T follicular helper cell (primary cell): ENCODE results near the gene CRTC2.

ENCODE experiments used
- DNase-seq: peaks from one replicate; pipeline ENCODE4 v3.0.0-alpha.2; 2020; ENCODE audit warnings: low read depth

Gene CRTC2

DNA sequence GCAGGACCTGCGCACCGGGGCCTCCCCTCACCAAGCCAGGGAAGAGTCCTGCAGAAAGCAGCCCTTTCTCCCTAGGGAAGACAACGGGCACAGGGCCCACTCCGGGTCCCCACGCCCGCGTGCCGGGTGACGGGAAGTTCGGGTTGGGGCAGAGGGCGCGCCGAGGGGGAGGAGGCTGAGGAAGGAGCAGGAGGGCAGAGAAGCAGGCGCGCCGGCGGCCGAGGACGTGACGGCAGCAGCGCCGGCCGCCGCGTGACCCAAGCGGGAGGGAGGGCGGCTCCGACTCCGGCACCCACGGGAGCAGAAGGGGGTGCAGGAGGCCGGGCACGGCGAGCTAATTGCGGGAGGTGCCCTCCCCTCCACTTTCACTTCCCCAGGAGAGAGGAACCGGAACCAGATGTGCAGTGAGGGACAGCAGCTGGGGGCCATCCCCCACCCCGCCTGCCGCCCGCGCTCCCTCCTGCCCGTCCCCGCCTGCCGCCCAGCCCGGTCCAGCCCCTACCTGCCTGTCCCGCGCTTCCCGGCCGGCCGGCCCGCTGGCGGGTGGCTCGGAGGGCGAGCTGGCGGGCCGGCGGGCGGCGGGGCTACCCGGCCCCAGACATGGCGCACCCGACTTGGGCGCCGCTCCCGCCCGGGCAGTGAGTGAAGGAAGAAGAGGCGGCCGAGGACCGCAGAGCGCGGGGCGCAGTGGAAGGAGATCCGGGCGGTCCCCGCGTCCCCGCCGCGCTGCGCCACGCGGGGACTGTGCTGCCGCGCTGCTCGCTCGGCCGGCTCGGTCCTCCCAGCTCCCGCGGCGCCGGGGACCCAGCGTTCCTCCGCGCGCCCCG lies 12.4 kb downstream of the CRTC2 start:
- peak; percentile 63 for DNase-seq

DNA sequence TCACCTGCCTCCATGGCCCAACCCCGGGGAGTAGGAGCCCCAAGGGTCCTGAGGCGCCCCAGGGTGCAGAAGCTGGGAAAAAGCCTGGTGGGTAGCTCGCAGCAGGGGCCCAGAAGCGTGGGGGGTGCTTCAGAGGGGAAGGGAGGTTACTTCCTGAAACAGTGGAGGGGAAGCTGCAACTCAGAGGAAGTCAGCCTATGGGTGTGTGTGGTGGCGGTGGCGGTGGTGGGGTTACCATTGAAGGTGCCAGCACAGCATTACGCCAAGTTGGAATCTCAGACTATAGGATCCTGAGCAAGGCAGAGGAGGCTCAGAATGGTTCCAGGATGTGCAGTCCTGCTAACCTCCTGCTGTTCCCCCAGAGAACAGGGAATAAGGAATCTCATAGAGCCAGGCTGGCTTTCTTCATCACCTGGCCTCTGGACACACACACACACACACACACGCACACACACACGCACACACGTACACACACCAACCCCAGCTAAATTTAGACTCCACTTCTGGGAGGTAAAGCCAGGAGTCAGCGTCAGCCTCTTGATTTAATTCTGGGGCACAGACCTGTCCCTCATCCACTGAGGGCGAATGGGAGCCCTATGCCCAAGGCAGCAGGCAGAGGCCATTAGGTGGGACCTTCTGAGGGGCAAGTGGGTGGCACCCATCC lies 13.1 kb downstream of the CRTC2 start:
- peak; percentile 70 for DNase-seq

DNA sequence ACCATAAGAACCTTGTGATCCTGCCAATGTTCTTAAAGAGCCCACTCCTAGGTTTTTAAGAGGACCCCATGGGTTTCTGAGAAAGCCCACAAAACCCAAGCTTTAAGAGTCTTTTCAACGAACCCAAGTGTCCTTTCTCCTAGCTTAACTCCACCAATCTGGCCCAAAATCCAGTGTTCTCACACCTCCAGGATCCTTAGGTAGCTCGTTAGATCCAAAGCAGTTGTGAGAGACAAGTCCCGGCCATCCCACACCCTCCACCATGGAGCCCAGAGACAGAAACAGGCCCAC lies 13.6 kb downstream of the CRTC2 start:
- DNase-seq: no peak

DNA sequence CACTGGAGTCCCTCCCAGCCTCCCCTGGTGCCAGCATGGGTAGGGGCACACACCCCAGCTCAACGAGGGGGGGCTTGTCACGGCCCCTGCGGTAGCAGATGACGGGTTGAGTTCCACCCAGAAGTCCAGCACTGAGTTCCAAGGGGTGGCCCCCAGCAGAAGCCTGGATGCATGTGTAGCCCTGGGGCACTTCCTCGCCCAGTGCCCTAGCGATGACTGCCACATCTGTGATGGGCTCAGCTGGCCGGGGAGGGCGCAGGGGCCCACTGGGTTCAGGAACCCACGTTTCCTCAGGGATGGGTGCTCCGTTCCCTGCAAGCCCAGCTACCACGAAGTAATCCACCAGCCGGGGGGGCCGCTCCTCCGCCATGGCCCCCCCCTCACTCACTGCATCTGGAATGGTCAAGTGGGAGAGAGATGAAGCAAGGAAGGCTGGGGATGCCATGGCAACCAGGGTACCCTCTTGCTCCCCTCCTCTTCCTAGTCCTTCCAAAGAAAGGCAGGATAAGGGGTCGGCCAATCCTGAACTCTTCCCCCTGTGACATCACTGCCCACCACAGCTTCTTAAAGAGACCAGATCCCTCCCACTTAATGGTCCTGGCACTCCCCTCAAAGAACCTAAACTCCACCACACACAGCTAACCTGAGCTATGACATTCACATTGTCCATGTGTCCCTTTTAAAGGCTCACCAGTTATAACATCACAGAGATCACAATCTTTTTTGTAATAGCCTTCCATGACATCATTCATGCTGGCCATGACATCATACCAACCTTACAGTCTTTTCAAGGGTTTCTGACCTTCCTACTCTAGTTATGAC lies 14.2 kb downstream of the CRTC2 start:
- DNase-seq: no peak

DNA sequence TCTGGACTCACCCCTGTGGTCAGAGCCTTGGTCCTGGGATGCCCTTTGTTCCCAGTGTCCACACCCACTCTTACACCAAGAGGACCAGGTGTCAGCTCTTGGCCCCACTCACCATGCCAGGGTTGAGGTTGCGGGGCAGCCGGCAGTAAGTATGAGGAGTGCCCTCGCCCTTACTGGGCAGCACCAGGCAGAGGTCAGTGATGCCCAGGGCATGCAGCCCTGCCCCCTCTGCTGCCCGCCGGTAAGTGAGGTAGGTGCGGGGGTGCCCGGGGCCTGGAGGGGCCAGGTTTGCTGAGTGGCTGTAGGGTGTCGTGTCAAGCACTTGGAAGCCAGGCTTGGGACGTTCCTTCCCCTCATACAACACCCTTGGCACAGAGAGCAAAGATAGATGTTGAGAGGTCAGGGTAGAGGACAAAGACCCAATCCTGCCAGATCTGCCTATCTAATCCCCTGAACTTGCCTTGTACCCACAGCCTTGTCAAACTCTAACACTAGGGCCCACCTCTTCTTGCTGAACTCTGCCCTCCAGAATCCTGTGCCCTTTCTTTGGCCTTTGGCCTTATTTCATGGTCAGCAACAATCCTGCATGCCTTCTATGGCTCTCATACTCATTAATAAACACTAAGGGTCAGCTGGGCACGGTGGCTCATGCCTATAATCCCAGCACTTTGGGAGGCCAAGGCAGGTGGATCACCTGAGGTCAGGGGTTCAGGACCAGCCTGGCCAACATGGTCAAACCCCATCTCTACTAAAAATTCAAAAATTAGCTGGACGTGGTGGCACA lies 15.5 kb downstream of the CRTC2 start:
- no peak for DNase-seq

DNA sequence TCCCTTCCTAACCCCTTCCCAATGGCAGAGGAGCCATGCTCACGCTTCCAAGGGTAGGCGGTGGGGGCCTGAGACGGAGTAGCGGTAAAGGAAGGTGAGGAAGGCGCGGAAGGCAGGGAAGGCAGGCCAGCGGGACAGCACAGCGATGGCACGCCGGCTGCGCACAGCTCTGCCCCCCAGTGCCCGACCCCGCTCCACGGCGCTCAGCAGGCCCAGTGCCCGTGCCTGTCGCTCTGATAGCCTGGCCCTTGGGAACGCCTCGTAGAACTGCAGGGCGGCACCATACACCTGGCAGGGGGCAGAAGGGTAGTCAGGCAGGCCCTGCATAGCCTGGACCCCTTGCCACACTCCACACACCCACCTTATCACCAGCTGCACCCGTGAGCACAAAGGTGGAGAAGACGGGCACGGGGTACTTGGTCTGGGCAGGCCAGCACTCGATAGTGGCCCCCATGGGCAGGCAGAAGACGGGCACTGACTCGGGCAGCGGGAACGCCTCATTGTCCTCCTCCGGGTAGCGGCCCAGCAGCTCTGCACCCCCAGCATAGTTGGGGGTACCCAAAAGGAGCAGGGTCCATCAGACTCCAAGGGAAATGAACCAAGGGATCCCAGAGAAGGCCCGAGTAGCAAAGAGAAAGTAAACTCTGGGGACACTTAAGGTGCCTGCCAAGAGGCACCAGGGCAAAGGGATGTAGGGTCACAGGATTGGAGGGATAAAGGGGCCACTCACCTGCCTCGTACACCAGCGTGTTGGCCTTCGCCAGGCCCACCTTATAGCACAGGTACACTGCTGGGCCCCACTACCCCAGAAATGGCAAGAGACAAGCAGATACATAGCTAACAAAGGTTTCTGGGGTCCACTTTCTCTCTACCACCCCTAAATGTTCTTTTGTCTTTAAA lies 16.3 kb downstream of the CRTC2 start:
- DNase-seq: no peak

DNA sequence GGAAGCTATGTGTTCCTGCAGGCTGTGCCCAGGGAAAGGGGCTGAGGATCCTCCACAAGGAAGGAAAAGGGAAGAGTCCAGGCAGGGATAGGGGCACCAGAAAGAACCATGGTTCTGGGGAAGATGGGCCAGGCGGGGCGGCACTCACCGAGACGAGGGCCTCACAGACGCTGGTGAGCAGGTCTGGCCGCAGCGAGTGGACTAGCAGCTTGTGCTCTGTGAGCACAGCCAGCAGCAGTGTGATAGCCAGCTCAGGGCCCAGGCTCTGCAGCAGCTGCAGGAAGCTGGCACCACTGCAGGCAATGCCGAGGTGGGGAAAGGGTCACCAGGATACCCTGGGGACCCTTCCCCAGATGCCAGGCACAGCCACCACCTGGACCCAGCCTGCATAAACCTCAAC lies 17.7 kb downstream of the CRTC2 start:
- no peak for DNase-seq

DNA sequence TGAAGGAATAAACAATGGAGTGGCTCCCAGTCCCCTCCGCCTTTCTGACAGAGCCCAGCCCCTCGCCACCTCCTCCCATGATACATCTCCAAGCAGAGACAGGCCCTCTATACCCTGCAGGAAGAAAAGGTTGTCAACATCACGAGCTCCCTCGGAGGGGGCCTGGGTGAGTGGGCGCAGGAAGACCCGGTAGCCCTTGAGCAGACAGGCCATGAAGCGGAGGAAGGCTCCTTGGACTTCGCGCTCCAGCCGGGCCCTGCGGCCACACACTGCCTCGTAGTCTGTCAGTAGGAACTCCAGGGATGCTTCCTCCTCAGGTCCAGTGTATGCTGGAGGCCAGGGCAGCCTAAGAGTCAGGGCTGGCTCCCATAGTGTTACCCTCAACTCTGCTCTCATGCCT lies 18.9 kb downstream of the CRTC2 start:
- no peak for DNase-seq

DNA sequence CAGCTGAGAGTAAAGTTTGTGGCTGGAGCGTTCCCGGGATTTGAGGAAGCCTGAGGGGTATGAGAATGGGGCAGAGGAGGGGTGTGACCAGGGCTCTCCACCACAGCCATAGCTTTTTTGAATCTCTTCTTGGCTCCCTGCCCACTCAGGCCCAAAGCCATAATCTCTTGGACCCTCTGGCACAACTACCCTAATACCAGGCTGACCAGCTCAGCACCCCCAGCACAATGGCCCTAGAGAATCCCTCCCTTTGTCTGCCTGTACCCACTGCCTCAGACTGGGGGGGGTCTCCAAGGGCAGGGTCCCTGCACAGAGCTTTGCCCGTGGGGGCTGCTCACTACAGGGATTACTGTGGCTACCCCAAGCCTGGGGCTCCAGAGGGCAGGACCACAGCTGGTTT lies 19.4 kb downstream of the CRTC2 start:
- no peak for DNase-seq

DNA sequence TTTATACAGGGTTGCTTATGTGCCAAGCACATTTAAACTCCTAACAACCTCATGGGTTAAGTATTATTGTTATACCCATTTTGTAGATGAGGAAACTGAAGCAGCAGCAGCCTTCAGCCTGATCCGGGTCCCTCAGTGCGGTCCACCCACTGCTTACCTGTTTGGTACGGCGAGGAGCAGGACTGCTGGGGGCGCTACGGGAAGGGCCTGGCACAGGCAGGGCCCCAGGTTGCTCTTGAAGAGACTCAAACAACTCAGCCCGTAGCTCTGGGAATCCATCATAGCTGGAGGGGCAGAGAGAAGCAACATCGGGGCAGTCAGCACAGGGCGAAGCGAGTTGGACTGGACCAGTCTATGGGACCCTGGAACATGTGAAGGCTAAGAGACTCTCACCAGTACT lies 21.1 kb downstream of the CRTC2 start:
- no peak for DNase-seq

DNA sequence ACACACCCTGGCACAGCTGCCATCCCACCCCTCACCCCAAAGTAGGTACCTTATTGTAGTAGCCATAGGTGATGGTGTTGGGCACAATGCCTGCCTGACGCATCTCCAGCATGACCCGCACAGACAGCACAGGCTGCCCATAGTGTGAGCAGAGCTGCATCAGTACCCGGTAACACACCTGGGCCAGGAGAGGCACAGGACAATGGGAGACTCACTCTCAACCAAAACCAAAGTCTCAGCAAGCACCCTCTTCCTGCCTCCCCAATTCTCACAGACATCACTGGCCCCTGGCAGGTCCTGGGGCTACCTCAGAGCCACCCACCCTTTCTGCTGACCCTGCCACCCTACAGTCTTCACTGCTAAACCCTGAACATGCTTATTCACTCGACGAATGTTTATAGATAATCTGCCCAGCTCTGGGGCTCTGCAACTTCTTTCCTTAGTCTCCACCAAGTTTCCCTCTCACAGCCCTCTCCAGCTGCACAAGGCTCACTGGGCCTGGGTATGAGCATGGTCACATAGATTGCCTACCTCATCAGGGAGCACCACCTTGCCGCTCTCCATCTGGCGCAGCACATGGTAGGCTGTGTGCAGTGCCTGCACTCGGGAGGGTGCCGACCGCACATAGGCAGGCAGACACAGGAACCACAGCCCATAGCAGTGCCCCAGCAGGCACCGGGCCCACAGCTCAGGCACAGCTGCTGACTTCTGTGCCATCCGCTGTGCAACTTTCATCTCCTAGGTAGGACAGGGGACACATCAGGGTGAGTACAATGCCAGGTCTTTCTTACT lies 22.2 kb downstream of the CRTC2 start:
- DNase-seq: no peak

DNA sequence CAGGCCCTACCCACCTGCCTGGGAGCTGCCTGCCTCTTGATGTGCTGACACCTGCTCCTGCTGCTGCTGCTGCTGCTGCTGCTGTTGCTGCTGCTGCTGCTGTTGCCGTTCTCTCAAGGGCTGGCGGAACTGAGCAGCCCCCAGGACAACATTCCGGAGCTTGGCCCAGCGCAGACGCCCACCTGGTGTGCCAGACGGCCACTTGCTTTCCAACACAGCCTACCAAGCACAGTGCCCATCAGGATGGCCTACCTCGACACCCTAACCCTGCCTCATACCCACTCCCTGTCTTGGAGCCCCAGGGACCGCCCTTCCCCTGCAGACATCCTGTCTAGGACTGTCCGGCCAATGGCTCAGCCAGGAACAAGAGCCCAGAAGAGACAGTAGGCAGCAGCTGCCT lies 23.7 kb downstream of the CRTC2 start:
- DNase-seq: no peak

DNA sequence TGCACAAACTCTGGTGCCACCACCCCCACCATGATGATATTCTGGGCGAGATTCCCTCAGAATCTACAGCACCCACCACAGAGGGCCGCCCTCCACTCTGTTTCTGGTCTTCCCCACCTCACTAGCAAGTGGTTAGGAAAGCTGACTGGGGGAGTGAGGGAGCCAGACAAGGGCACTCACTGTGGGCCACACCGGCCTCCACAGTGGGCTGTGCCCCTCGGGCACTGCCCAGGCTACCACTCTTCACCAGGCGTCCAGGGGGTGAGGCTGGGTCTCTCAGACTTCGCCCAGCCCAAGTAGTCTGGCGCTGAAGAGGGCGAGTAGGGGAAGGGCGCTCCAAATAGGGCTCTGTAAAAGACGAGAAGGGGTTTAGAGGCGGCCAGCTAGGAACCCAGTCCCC lies 24.5 kb downstream of the CRTC2 start:
- no peak for DNase-seq

DNA sequence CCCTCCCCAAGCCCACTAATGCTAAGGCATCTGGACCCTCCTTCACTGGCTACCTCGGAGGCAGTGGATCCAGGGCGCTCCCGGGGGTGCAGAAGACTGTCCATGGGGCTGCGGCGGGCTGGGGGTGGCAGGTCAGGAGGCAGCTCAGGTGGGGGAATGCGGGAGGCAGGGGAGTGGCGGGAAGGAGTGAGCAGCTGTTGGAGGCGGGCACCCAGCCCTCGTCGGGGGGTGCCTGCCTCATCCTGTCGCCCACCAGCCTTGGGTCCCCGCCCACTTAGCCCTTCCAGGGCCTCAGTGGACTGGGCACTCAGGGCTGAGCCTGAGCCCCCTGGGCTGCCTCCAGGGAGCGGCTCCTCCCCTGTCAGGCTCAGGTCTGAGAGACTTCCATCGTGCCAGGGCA lies 25.0 kb downstream of the CRTC2 start:
- no peak for DNase-seq

DNA sequence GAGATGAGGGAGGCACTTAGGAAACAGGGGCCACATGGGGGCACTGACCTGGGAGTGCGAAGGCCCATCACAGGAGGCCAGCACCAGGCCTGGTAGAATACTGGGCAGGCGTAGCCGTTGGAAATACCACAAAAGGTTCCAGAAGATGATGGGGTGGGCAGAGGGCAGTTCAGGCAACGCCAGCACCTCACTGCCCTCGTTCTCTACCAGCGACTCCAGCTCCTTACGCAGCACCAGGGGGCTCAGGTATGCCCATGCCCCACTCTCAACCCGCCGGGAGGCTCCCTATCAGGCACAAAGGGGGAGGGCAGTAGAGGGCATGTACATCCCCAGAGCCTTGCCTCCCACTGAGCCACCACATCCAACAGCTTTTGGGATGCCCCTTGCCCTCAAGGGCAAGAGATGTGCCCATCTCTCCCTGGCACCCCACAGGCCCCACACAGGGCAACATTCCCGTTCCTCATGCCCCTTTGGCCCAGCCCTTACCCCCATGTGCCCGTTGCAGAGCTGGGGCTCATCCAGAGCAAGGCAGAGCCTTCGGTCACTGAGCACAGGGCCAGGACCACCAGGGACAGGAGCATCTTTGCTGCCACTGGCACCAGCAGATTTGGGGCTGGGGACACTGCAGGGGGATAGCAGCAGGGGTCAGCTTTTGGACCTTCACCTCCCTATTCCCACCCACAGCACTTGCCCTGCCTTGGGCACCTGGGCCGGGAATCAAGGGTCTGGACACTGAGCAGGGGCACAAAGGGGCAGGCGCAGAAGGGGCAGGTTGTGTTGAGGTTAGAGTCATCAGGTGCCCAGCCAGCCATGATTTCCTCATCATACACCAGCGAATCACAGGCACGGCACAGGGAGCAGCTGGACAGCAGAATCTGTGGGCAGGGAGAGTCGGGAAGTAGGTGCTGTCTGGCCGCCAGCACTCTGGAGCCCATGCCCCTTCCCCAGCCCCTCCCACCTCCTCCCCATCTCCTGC lies 26.0 kb downstream of the CRTC2 start:
- DNase-seq: no peak

DNA sequence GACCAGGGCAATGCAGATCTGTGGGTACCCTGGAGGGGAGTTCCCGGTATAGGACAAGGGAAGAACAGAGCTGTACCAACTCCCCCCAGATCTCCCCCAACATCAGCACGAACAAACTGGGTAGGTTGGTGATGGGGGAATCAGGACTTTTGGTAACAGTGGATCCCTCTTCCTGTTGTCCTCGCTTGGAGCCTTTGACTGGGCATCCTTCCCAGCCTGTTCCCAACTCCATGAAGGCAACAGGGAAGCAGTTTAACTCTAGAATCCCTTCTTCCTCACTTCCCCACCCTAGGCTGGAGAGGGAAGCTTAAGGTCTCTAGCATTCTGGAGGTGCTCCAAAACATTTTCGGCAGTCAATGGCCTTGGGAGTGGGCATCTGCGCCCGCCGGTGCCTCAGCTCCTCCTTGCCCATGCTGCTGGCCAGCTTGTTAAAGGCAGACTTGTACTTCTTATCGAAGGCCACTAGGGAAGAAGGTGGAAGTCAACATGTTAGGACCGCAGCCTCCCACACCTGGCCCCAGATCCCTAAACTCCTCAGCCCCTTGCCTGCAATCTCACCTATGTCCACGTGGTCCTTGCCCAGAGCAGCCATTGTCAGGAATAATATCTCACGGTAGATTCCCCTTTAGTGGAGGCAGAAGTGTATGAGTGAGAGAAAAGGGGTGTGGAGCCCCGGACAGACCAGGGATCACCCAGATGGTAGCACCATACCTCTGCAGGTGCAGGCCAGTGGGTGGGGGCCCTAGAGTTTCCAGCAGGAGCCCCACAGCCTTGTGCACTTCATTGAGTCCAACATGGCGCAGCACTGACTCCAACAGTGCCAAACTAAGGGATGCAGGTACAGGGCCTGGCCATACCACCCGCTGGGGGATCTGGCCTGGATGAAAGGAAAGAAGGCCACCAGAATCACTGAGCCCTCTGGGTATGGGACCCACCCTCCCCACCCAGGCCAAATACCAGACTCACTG lies 28.1 kb downstream of the CRTC2 start:
- no peak for DNase-seq

DNA sequence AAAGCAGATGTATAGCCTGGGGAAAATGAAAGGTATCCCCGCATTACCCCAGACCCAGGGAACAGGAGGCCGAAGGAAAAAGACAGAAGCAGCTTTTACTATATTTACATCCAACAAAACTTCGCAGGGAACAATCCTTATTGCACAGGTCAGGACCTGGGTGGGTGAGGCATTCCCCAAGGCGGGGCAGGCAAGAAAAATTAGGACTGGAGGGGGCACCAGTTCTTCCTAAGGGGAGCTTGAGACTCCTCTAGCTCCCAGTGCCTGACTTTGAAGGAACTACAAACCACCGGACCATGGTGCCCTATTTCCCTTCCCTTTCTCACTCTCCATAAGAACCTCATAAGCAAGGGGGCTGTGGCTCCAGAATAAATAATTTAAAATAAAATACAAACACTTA lies 29.0 kb downstream of the CRTC2 start:
- DNase-seq: no peak

DNA sequence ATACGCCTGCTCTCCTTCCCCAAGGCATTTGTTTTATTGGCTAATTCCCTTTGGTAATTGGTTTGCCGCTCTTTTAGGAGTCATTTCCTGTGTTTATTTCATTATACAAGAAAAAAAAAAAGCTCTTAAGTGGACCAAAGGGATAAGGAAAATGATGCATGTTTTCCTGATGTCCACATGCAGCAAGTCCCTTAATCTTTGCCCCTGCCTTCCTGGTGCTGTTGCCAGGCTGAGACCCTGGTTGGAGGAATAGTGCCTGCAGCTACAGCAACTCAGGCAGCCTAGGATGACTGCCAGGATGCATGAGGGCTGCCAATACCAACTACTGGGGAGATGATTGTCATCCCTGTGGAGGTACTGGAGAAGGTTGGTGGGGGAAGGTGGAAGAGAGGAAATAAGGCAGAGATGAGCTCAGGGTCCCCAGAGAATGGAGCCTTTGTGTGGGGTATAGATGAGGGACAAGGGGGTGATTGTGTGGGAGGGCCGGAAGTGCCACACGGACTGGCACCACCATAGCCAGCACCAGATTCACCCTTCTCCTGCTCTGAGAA lies 29.5 kb downstream of the CRTC2 start:
- no peak for DNase-seq
